GM19452 (cell line): Measurements from ENCODE around the gene PAX9.

ENCODE experiments used
- ATAC-seq: cut with Tn5 transposase; IDR thresholded peaks from one replicate; pipeline ENCODE4 v1.9.1; 2021; ENCODE audit not compliant: unreplicated experiment

PAX9 gene

GRCh38 chr14:36655963-36656686 is 5.5 kb upstream of the PAX9 start:
- no peak for ATAC-seq

GRCh38 chr14:36656687-36657398 is 4.8 kb upstream of the PAX9 start:
- ATAC-seq, result no peak

DNA sequence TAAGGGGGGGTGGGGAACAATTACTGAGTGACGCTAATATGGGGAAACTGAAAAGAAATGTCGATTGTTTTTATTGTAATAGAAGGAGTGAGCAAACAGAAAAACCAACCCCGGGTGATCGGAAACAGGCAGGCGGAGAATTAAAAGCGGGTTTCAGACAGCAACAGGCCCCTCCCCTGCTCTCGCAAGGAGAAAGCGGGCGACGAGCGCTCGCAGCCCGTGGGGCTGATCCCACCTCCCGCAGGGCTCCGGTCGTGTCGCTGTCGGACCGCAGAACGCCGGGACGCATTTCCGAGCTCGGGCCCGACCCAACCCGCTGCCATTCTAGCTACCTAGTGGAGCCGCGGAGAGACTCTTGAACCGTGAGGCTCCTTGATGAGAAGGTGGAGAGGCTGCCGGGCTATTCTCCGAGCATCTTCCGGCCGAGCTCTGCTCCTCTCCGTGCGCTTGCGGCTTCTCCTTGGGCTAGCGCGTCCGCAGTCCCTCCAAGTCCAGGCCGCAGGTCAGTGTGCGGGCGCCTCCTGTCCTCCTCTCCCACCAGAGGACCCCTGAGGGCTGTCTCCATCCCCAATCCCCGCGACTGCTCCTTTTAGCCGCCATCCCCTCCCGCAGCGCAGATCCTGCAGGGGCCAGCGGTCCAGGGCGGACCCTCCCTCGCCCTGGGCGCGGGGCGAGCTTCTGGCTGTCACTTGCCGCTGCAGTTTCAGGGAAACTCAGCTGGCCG is 4.1 kb upstream of the PAX9 start:
- no peak for ATAC-seq

DNA sequence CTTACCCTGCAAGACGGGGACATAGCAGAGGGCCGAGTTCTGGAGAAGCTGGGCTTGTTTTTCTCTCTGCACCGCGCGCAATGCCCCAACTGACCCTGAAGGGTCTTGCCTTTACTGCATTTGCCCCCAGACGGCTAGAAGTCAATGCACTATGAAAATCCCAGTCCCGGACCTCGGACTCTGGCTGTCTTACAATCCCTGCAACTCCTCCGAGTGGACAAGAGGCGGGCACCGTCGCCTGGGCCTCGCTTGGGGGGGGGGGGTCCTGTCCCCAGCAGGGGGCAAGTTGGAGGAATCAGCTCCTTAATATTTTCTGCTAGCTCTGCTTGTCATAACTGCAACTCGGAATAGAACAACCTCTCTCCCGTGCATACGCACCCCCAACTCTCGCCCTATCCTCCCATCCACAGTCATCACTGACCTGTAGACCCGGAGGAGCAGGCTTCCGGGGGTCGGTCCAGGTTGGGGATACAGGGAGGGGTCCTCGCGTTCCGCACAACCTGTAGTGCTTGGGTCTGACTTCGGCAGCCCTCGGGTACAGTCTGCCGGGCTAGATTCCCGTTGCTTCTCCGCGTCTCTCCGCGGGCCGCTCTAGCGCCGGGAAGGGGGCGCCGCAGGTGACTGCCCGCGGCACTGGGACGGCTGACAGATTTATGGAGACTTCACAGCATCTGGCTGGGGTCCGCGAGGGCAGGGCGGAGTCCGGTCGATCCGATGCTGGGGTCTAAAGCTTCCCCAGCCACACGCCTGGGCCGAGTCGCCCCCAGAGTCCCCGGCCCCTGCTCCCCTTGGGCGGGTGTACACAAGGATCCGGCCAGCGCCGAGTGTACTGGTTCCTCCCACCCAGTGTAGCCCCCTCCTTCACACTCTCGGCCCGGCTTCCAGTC is 3.3 kb upstream of the PAX9 start:
- ATAC-seq, result no peak

- no peak for ATAC-seq
These were observed 2.4 kb upstream of the PAX9 start for GRCh38 chr14:36659010-36659821.

DNA sequence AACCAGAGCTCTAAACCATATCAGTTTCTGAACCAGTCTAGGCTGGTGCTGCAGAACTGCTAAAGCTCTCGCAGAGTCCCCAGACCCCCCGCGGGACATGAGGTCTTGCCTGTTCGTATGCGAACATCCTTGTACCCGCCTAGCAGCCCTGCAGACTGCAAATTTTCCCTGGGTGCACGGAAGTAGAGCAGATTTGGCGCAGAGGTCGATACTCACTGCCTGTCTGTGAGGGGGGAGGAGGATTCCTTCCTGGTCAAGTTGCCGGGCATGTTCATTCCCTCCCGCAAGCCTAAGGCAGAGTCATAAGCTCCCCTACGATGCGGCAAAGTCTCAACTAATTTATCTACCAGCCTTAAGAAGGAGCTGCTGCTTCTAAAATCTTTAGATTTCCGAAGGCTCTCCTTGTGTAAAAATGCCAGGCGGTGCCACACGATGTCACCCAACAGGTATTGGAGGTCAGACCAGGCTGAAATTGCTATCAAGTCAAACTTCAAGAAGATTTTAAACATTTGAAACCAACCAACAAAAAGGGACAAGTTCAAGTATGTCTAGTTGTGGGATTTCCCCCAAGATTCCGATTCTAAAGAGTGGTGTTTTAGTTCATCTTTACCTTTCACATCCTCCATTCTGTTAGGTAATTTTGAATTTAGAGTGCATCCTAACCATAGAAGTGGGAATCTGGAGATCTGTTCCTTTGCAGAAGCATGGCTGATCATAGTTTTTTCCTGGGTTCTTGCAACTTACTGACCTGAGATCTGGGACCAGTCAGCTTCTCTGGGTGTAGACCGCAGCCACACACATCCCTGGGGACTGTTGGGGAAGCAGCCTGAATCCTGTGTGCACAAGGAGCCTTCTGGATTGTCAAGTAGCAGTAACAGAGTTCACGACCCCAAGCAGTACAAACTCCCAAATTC is 1.6 kb upstream of the PAX9 start:
- ATAC-seq, result no peak

DNA sequence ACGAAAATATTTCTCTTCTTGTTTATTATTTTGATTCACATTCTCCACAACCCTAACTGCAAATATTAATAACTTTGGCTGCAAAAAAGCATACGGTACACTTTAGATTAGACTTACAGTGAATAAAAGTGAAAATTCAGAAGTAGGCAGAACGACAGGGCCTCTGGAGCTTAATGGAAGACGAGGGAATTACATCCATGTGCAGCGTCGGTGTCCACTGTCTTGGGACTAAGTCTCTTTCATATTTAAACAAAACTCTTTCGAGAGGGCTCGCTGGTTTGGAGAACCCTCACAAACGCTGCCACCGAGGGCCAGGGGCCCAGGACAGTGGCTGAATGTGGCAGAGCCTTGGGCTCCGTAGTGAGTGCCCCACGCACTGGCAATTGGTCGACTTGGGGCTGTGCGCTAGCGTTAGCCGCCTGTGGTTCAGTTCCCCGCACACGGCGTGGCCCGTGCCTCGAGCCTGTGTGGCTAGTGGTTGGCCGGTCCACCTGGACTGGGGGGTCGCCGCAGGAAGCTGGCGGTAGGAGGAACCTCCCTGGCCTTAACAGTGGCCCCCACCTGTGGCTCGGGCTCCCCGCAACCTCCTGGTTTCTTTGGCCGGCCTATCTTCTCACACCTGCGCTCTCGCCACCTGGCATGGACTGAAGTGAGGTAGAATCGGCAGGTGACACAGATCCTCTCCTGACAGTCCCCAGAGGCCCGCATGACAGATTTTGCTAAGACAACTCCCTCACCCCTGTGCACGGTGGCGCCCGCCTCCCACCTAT is 739 bp upstream of the PAX9 start:
- ATAC-seq, result no peak

DNA sequence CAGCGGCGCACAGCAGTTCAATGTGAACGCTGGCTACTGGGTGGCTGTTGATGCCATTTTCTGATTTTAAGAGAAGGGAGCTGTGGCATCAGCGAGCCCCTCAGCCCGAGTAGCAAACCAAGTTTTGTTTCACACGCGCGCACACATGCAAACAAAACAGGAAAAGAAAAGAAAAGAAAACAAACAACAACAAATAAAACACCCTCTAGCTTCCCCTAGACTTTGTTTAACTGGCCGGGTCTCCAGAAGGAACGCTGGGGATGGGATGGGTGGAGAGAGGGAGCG is 540 bp downstream of the PAX9 start:
- ATAC-seq, result no peak

DNA sequence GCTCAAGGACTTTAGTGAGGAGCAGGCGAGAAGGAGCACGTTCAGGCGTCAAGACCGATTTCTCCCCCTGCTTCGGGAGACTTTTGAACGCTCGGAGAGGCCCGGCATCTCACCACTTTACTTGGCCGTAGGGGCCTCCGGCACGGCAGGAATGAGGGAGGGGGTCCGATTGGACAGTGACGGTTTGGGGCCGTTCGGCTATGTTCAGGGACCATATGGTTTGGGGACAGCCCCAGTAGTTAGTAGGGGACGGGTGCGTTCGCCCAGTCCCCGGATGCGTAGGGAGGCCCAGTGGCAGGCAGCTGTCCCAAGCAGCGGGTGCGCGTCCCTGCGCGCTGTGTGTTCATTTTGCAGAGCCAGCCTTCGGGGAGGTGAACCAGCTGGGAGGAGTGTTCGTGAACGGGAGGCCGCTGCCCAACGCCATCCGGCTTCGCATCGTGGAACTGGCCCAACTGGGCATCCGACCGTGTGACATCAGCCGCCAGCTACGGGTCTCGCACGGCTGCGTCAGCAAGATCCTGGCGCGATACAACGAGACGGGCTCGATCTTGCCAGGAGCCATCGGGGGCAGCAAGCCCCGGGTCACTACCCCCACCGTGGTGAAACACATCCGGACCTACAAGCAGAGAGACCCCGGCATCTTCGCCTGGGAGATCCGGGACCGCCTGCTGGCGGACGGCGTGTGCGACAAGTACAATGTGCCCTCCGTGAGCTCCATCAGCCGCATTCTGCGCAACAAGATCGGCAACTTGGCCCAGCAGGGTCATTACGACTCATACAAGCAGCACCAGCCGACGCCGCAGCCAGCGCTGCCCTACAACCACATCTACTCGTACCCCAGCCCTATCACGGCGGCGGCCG is 1.1 kb downstream of the PAX9 start:
- ATAC-seq, result no peak

DNA sequence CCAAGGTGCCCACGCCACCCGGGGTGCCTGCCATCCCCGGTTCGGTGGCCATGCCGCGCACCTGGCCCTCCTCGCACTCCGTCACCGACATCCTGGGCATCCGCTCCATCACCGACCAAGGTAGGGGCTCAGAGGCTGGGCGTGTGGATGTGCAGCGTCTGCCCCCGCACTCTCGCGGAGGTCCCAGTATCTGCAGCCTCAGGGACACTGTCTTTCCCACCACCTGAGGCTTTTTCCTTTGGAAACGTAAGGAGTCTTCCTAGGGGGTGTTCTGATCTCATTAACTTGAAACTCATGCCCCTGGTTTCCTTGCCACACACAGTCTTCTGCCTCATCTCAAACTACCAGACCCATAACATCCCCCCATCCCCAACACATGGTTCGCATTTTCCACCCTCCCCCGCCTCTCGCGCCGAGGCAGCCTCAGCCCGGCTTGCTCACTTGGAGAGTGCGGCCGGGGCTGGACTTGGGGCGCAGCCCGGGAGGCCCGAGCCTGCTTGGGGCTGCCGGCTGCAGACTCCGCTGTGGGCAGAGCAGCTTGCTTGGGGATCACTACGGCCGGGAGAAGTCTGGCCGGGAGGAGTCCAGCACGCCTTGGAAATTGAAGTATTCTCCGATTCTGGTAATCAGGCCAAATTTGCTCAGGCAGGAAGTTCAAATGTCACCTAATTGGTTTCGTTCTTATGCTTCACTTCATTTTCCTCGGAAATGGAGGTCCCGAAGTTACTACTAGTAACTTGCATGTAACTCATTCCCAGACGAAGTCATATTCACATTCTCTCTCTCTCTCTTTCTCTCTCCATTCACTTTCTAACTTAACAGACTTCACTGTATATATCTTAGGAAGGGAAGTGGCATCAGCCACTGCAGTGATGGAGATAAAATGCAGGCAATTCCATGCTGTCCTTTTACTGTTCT is 2.0 kb downstream of the PAX9 start:
- no peak for ATAC-seq

GRCh38 chr14:36664322-36665193 is 2.9 kb downstream of the PAX9 start:
- ATAC-seq, result no peak

DNA sequence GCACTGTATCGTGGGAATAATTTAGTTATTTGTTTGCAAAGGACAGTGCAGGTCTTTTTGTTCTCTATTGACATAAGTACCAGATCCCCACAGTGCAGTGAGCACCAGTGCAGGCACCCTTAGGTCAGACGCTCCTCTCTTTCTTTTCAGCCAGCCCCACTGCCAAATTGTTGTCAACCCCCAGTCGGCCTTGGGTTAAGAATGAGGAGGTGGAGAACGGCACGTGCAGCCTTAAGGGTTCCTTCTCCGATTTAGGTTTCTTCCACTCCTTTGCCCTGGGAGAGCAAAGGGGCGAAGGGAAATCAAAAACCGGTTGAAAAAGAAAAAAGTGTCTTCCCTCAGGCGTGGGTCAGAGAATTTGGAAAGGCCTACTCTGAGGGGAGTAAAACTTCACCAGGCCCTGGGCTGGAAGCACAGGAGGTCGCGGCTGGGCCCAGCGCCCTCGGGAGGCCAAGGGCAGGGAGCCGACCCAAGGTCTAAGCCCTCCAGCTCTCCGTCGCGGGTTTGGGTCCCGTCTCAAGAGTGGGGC is 4.3 kb downstream of the PAX9 start:
- no peak for ATAC-seq

- ATAC-seq, result no peak
These were observed 5.0 kb downstream of the PAX9 start for GRCh38 chr14:36666416-36667206.

GRCh38 chr14:36667679-36668078 is 6.0 kb downstream of the PAX9 start:
- ATAC-seq, result no peak

GRCh38 chr14:36671149-36671548 is 9.5 kb downstream of the PAX9 start:
- ATAC-seq, result no peak
